ENCODE results near the gene DAAM2. TPM values are rescaled to one million over a fixed set of nuclear protein-coding genes. Genes with fewer than 3 reads are reported as not detected.

The DAAM2 gene
- total and polyA plus RNA-seq, 2 of the 8 experiments (the other 6 are each of a cell fraction or from before 2014, with no cell fraction given) = 1.5 to 2.9 TPM

GRCh38 chr6:39797751-39798150, 5.6 kb downstream of the DAAM2 start (continued):
- no peak for TF ChIP-seq CHD7 (IDR thresholded peaks at IDR 0.05; ENCODE audit: insufficient replicate concordance, low read length)
- TF ChIP-seq JUND (IDR thresholded peaks at IDR 0.05; ENCODE audit: low read length) = no peak
- no peak for TF ChIP-seq CBX8 (IDR thresholded peaks at IDR 0.05; ENCODE audit: borderline replicate concordance, low read depth, low read length)
- TF ChIP-seq, protein P1, sequence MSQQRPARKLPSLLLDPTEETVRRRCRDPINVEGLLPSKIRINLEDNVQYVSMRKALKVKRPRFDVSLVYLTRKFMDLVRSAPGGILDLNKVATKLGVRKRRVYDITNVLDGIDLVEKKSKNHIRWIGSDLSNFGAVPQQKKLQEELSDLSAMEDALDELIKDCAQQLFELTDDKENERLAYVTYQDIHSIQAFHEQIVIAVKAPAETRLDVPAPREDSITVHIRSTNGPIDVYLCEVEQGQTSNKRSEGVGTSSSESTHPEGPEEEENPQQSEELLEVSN (IDR thresholded peaks at IDR 0.05) = no peak
- no peak for TF ChIP-seq EP300 (IDR thresholded peaks at IDR 0.05; ENCODE audit: borderline replicate concordance in 1 of 2, low read depth in 2 of 2, low read length in 2 of 2)
- no peak for TF ChIP-seq SP1 (IDR thresholded peaks at IDR 0.05; ENCODE audit: low read depth, low read length)
- TF ChIP-seq BRCA1 (IDR thresholded peaks at IDR 0.05; ENCODE audit: low read depth, low read length) = no peak
- TF ChIP-seq CHD2 (IDR thresholded peaks at IDR 0.05; ENCODE audit: low read length) = no peak
- no peak for TF ChIP-seq RFX5 (IDR thresholded peaks at IDR 0.05; ENCODE audit: borderline replicate concordance, low read depth, low read length)
- no peak for TF ChIP-seq RAD21 (IDR thresholded peaks at IDR 0.05 in 1 of 2, conservative IDR thresholded peaks at IDR 0.05 in 1 of 2; ENCODE audit: low read depth in 2 of 2, low read length in 2 of 2)
- TF ChIP-seq KDM1A (IDR thresholded peaks at IDR 0.05; ENCODE audit: borderline replicate concordance, low read length) = no peak
- no peak for TF ChIP-seq CREB1 (IDR thresholded peaks at IDR 0.05)
